NCI-H510A treated with DMSO at 0.1 percent for 48 hours (cell line): ENCODE results near the gene MYH14.
"Not testable (repeated sequence)": the region's sequence is repeated elsewhere in the genome, so short reads cannot be mapped to it uniquely, and the experiment has no call there.

Experiments used
- DNase-seq: peaks from one replicate; lab custom pipeline; 2025; lab: John Stamatoyannopoulos, UW

Gene MYH14

DNA sequence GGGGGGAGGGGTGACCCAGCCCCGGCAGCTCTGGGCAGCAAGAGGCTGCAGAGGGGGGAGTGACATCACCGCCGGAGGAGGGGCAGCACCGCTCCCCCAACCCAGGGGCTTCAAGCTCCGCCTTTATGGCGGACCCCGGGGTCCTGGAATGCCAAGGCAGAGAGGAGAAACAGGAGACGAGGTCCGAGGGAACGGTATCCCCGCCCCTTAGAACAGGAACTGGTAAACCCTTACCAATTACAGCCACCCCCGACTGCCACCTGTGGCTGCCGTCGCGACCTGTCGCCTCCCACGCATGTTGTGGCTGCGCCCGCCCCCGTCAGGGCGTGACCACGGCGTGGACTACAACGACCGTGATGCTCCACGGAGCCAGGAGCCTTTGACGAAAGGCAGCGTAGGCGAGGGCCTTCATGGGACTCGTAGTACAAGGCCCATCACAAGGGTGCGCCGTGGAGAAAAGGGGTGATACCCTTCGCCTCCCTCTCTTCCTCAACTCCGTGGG, 129.9 kb downstream of the MYH14 start:
- peak; percentile 89 for DNase-seq

DNA sequence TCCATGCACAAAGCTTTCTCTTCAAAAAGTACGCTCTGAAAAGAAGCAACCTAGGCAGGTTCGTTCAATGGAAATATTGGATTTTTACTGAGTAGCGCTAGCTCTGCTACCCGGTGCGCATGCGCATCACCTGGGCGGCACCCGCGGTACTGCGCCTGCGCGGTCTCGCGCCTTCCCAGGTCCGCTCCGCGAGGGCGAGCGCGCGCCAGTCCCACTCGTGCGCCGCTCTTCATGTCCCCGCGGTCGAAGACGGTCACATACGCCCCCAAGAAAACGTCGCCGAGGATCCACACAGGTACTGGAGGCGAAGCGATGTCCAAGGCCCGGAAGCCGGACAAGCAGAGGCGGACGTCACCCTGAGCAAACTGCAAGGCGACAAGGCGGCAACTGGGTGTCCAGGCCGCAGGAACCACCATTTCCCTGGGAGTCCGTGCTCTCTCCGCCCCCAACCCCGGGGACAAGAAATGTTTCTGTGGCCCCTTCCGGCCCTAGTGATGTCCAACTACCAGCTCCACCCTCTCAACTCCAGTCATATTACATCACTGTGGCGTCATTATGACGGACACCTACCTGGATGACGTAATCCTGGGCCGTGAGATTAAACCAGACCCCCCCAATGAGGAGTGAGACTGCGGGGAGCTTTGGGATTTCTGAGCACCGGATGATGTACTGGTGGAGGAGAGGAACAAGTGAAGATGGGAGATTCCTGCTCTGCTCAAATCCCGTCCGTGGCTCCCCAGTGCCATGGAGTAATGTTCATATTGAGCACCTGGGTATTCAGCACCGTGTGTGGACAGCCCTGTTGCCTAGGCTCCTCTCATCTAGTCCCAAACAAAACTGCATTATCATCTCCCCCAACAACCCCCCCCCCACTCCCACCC, 130.6 kb downstream of the MYH14 start:
- peak; percentile 89 for DNase-seq

DNA sequence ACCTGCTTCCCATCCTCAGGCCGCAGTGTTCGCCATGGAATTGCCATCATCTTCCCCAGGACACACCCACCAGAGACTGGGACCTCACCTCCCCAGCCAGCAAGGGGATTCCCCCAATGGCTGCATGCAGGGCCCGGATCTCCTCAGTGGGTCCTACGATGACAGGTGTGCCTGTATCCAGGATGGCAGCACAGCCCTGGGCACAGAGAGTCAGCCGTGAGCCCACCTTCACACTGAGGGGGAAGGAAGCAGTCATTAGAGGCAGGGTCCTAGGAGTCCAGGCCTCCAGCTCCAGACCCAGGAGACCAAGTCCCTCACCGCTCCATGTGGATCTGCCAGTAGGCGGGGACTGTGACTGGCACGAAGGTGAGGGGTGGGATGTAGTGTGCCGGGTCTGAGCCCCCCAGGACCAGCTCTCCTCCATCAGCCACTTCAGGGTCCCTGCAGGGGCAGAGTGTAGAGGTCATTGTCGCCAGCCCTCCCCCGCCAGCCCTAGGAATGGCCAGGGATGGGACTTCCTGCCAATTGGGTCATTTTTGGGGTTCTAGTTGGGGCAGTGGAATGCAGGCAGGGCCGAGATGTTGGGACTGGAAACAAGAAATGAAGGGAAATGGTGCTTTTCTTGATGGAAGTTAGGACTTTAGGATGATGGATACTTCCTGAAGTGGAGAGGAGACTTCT, 131.5 kb downstream of the MYH14 start:
- no peak for DNase-seq

DNA sequence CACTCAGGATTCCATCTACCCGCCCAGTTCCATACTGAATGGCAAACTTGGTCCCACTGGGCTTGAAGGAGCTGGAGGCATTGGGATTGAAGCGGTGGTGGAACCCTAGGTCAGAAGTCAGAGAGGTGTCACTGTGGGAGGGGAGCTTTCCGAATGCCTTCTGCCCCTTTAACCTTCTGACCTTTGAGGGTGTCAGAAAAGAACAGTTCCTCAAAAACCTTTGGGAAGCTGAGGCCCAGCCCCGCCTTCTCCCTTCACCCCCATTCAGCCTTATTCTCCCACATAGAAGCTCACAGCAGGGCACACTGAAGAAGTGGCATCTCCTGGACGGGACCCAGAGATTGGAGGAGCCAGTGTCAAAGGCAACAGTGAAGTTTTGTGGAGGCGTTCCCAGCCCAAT, 133.6 kb downstream of the MYH14 start:
- not testable (repeated sequence) for DNase-seq

DNA sequence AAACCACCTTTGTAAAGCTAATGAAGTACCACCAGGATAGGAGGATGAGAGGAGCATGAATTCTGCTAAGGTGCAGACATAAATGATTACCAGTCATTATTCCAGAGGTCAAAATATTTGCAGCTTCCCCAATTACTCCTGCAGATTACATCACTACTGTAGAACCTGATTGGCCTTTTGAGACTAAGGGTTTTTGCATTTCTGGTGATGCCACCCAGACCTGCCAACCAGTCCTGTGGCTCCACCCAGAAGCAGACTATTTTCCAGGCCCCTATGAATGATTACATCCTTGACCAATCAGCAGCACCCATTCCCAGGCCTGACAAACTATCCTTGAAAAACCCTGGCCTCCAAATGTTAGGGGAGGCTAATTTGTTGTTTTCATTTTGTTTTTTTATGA, 136.9 kb downstream of the MYH14 start:
- no peak for DNase-seq

DNA sequence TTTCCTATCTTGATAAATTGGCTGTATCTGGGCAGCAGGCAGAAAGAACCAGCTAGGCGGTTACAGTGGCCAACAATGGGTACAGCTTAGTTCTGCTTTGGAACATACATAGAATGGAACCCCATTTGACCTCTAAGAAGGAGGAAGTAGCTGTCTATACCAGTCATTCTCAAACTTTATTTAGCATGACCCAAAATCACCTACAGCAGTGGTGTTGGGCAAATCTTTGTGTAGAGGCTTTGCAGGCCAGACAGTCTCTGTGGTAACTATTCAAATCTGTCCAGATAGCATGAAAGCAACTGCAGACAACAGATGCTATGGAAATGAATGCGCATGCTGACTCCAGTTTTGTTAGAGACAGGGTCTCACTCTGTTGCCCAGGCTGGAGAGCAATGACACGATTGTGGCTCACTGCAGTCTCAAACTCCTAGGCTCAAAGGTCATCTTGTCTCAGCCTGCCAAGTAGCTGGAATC, 137.7 kb downstream of the MYH14 start:
- DNase-seq = no peak

DNA sequence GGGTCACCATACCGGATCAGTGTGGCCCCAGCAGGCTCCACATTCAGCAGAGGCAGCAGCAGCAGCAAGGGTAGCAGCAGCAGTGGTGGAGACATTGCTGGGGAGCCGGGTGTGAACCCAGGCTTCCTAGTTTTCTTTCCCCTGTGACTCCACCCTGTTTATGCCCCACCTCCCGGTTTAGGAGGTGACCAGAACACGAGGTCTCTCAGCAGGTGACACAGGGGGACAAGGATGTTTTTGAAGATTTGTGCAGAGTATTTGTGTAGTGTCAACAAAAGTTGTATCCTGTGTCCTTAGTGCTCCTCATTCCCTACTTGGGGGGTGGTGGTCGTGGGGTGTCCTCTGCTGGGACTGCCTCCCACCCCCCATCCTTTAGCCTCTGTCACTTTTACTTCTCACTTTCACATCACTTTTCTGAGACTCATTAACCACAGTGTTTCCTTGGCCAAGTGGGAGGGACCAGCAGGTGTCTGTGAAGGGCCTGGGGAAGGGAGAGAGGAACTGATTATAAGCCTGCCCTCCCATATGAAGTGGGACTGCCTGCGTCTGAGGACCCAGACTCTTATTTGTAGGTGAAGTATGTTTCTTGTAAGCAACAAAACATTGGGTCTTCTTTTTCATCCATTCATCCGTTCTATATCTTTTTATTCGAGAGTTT, 141.4 kb downstream of the MYH14 start:
- DNase-seq = no peak

DNA sequence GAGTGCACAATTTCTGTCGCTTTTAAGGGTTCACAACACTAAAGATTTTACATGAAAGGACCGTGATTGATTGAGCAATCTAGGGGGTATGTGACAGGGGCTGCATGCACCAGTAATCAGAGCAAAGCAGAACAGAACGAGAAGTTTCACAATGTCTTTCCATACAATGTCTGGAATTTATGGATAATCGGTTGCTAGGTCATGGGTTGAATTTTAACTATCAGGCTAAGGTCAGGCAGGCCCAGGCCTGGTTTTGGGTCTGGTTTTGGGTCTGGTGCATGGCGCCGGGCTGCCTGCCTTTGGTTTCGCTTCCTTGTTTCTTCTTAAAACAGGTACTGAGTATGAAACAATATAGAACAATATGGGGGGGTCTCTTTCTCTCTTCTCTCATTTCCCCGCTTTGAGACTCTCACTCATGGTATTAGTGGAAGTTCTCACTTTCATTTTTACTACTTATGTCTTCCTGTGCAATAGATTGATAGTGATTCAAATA, 143.7 kb downstream of the MYH14 start:
- not testable (repeated sequence) for DNase-seq

DNA sequence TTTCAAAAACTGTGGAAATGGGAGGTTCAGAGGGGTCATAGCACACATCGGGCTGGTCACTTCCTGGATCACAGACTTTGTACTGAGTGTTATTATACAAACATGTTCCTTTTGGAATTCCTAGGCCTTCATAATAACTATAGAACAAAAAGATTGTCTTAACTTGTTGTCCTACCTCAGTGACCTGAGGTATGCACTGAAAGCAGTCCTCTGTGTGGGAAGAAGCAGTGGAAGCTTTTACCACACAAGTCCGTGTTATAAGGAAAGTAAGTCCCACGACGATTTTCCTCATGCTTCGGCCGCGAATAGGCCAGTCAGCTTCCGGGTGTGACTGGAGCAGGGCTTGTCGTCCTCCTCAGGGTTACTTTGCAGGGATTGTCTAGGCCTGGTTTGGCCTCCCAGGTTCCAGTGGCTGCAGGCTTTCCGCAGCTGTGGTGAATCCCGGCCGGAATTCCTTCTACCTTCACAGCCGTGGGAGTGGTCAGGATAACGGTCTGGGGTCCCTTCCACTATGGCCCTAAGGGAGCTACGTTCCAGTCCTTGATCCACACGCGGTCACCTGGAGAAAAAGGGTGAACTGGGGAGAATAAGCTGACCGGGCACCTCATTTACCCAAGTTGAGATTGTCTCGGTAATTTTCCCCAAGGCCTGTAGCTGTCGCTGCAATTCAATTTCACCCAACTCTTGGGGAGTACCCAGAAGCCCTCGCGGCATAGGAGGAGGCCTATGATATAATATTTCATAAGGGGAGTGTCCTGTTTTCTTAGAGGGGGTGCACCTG, 146.0 kb downstream of the MYH14 start:
- DNase-seq = no peak

DNA sequence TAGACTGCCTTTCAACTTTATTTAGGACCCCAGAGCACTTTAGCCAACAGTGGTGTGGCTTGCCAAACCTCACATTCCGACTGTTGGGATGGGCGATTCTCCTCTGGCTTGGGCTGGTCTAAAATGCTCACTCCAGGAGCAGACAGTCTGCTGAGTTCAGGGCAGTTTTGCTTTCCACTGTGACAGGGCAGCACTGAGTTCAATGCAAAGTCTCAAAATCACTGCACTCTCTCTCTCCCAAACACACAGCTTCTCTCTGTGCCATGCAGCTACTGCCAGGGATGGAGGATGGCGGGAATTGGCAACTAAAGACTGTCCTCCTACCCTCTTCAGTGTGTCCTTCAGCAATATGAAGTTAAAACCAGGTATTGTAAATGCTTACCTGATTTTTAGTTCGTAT, 148.8 kb downstream of the MYH14 start:
- no peak for DNase-seq

DNA sequence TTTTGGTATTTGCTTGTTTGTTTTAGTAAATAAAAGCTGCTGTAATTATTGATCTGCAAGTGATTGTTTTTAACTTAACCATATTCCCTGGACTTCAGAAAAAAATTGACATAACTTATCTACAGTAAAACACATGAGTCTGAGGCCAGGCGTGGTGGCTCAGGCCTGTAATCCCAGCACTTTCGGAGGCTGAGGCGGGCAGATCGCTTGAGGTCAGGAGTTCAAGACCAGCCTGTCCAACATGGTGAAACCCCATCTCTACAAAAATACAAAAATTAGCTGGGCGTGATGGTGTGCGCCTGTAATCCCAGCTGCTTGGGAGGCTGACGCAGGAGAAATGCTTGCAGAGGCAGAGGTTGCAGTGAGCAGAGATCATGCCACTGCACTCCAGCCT, 150.1 kb downstream of the MYH14 start:
- not testable (repeated sequence) for DNase-seq

DNA sequence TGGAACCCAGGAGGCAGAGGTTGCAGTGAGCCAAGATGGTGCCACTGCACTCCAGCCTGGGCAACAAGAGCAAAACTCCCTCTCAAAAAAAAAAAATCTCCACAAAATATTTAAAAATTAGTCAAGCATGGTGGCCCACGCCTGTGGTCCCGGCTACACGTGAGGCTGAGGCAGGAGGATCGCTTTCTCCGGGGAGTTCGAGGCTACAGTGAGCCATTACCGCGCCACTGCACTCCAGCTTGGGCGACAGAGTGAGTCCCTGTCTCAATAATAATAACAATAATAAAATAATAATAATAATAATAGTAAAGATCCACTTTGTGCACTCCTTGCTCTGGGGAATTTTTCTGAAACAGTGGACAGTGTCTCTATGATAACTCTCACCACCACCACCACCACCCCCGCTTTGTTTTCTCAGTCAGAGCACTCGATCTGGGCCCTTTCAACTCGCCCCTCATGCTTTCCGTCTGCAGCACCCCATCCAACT, 153.3 kb downstream of the MYH14 start:
- no peak for DNase-seq

DNA sequence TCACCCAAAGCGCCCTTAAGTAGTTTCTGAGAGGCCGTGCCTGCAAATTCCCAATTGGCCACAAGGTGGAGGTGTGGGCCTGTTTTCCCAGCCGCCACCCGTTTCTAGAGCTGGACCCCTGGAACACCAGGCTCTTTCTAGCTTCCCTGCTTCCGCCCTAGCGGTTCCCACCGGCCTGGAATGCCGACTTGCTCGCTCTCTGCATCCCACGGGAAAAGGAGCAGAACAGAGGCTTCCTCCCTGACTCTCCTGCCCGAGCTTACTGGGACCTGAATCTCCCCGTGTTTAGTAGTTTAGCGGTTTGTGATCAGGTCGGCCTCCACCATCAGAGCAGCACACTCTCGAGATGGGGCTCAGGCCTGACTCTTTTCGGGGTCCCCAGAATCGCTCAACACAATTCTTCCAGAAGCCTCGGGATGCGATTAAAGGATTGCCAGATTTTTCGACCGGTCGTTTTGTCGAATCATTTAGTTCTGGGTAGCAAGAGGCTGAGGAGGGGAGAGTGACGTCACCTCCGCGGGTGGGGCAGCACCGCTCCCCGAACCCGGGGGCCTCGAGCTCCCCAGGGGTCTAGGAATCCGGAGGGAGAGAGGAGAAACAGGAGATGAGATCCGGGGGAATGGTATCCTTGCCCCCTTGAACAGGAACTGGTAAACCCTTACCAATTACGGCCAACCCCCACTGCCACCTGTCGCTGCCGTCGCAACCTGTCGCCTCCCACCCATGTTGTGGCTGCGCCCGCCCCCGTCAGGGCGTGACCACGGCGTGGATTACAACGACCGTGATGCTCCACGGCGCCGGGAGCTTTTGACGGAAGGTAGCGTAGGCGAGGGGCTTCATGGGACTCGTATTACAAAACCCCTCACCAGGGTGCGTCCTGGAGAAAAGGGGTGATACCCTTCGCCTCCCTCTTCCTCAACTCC, 154.0 kb downstream of the MYH14 start:
- DNase-seq = no peak

DNA sequence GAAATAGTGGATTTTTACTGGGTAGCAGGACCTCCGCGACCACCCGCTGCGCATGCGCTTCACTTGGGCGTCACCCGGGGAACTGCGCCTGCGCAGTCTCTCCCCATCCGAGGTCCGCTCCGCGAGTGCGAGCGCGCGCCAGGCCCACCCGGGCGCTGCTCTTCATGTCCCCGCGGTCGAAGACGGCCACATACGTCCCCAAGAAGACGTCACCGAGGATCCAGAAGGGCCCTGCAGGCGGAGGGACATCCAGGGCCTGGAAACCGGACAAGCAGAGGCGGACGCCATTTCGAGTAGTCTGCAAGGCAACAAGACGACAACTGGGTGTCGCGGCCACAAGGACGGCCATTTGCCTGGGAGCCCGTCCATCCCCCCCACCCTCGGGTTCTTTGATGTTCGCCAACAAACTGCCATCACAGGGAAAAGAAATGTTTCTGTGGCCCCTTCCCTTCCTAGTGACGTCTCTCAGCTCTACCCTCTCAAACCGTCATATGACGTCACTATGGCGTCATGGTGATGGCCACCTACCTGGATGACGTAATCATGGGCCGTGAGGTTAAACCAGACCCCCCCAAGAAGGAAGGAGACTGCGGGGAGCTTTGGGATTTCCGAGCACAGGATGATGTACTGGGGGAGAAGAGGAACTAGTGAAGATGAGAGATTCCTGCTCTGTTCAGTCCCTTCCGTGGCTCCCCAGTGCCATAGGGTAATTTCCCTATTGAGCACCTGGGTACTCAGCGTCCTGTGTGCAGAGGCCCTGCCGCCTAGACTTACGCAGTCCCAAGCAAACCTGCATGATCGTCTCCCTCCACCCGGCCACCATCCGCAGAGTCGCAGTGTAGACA, 155.3 kb downstream of the MYH14 start:
- DNase-seq = no peak

DNA sequence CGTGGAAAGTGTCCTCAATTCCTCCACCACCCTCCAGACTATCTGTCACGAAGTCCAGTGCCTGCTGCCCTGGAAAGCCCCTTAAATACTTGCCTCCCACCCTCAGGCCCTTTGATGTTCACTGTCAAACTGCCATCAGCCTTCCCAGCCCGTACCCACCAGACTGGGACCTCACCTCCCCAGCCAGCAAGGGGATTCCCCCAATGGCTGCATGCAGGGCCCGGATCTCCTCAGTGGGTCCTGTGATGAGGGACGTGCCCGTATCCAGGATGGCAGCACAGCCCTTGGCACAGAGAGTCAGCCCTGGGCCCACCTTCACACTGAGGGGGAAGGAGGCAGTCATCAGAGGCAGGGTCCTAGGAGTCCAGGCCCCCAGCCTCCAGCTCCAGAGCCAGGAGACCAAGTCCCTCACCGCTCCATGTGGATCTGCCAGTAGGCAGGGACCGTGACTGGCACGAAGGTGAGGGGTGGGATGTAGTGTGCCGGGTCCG, 156.0 kb downstream of the MYH14 start:
- no peak for DNase-seq
